IPS DF 19.7 (cell line): ENCODE data around the gene TXLNB.

Experiments used
- DNase-seq: peaks from one replicate; pipeline ENCODE4 v3.0.0-alpha.2; 2013; ENCODE audit warnings: low read depth, low spot score

The TXLNB gene

DNA sequence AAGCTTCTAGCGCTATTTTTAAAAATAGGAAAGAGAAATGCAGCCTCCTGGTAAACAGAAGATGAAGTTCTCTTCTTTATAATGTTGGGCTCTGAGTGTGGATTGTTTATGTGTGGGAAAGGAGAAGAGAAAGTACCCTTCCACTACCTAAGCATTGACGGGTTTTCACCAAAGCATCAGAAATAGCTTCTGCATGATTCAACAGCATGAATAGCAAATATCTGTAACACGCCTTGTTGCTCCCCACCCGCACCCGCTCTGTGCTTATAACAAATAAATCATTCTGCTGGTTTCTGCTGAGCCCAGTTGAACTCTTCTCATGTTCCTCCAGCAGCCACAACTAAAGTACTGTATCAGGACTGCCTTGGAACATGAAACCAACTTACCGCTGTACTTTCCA lies 20.7 kb downstream of the TXLNB start:
- DNase-seq: no peak

DNA sequence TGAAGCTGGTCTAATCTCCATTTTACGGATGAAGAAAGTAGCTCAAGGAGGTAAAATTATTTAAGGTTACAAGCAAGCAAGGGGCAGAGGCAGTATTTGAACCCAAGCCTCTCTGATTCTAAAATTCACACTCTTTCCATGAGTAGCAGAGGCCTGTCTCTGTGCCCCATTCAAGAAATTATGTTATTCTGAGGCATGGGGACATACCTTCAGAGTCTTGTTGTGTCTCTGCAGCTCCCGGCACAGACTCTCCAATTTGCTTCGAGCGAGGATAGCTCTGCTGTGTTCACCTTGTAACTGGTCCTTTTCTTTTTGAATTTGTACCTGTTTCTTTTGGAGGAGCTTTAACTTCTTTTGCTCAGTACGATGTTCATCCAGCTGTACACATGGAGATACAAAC lies 21.5 kb downstream of the TXLNB start:
- no peak for DNase-seq

DNA sequence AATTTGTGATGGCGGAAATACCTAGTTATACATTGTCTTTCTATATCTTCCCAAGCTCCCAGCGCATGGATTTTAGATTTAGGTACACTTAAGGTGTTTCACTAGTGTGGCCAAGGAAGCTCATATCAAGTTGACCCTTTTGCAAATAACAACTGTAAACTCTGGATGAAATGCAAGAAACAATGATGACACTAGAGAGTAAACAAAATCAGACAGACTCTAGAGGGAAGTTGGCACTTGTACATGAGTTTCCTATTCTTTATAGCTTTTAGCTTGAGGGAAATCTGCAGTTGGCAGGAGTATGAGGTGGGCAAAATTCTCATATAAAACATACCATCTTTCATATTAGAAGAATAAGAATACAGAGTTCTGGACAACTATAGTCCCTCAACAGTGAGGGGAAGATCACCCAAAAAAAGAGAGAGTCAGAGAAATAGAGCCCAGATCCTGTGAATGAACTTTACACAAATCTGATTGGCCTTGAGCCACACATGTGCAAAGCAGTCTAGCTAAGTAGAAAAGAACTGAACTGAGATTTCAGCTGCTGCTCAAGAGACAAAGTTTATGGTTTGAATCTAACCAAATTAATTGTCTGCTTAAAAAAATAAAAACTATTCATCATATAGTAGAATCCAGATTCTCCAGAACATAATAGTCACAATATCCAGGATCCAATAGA lies 26.1 kb downstream of the TXLNB start:
- no peak for DNase-seq

DNA sequence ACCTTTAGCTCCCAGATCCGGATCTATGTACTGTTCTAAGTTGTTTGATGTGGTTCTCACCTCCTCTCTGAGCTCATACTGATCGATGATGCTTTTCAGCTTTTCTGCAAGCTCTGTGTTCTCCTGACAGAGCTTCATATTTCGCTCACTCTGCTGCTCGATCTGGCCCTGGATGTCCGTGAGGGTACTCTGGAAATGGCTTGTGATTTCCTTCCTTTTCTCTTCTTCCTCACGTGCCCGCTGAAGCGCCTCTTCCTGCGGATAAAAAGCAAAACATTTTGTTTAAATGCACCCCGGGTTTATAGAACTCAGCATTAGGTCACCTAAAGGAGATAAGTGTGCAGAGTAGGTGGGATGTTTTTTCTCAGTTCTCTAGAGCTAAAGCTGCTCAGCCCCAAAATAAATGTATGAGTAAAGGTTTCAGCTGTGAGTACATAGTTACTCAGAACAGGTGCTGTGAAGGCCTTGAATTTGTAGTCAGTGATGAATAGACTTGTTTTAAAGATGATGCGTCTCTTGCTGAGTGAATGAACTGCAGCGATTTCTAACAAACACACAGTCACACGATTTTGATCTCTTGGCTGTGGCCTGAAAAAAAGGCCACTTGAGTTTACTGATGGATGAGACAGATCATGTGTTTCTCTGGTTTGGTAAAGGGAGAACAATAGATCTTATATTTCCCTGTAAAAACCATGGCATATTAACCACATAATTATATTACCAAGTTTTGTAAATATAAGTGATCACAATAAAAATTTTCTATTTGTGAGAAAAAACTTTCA lies 29.1 kb downstream of the TXLNB start:
- DNase-seq: no peak

DNA sequence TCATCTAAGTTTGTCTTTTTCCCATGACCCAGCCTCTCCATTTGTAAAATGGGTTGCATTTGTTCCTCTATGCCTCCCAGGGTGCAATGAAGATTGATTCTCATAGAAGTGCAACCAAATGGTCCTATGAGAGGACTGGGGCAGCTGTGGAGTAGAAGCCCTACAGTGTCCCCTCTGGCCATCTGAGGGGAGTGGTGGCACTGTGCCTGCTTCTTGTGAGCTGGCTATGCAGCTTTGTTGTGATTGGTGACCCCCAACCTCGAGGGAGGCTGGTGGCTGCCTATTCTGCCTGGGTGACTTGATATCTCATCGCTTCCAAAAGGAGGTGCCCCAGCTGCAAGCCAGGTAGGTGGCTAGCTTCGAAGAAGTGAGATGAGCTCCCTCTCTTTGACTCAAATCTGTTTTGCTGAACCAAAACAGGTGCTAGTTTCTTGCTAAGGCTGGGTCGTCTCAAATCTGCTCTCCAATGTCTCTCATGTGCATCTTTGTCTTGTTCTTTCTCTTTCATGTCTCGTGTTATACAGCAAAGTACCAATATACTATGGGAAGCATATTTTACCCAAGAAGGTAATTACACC lies 33.9 kb downstream of the TXLNB start:
- DNase-seq: no peak

- DNase-seq: no peak
Observed at GRCh38 chr6:139257291-139257690, 34.5 kb downstream of the TXLNB start.

GRCh38 chr6:139256087-139256486 lies 35.7 kb downstream of the TXLNB start:
- DNase-seq: no peak

DNA sequence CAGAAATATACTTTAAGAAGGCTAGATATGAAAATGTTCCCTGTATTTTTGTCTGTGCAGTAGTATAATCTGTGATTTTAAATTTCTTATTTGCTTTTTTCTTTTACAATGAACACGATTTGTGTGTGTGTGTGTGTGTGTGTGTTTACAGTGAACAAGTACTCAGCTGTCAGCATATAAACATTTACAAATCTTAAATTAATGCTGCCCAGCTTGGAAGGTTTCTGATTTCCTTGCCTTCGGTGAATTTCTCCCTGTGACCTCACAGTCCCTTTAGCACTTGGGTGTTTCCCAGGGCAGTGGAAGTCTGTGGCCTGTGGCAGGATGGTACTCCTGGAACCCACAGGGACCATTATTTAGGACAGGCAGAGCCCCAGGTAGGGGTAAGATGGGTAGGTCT lies 37.6 kb downstream of the TXLNB start:
- no peak for DNase-seq

DNA sequence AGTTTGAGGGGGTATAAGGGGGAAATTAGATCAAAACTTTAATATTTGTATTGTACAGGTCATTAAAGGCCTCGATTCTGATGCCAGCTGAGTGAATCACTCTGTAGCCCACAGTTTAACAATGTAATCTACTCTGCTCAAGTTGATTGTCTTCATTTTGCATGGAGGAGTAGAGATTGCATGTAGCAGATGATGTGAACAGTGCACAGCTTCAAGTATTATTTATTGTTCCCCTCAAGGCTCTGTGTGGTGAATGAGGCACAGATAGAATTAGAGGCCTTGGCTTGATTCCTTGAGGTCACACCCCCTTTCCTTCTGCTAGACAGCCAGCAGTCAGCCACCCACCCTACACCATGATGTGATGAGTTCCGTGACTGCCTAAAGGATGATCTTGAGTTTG lies 38.1 kb downstream of the TXLNB start:
- DNase-seq: no peak

DNA sequence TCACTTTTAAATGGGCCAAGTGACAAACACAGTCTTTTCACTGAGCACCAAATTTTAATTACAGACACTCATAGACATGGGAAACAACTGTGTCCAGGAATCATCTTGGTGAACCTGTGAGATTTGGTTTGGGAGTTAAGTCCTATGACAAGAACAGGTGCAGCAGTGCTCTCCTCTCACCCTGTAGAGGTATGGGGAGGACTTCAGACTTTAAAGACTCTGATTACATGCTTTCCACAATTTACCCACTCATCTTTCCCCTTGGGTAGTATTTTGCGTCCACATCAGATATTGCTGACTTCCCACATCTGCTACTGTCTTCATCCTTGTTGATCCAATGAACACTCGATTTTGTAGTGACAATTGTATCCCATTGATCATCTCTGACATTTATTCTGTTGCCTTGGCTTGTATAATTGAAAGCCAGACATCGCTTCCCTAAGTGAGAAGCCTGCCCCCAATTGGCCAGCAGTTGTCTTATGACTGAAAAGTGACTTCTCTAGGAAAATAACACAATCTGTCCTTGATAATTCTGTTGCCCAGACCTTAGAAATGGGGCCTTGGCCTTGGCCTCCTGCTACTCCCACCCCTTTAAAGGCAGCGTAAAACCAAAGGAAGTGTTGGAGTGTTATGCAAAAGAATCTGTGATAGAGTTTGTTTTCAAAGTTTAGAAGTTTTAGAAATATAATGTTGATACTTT lies 40.0 kb downstream of the TXLNB start:
- DNase-seq: no peak

- no peak for DNase-seq
Observed at GRCh38 chr6:139251045-139251690, 40.6 kb downstream of the TXLNB start.

DNA sequence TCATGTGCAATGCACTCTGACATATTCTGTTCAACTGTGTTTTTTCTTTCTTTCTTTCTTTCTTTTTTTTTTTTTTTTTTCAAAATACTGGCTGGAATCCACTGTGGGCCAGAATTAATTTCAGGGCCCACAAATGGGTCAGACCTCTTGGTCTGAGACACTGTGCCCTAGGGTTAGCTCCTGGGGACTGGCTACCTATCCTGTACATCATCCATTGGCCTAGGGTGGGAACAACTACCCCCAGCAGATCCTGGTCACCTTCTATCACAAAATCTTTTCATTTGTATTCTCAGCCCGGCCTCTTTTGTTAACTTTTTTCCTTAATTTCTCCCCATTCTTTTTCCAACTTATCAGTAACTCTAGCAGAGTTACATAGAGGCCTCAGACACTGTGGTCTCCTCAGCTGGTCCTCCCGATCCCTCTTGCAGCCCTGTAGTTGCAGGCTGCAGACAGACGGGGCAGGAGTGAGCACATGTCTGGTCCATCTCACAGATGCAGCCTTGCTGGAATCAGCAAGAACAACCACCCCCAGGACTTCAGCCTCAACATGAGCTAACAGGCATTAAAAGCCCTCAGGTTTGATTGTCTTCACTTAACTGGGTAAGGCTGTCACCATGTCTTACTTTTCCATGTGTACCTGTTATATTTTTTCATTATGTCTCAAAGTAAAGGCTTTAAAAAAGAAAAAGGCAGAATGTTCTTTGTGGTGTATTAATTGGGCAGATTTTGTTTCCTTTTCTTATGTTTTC lies 41.3 kb downstream of the TXLNB start:
- DNase-seq: peak; percentile 47

- DNase-seq: no peak
Observed at GRCh38 chr6:139249395-139249794, 42.4 kb downstream of the TXLNB start.

GRCh38 chr6:139248911-139249310 lies 42.9 kb downstream of the TXLNB start:
- DNase-seq: no peak

GRCh38 chr6:139247618-139248017 lies 44.2 kb downstream of the TXLNB start:
- DNase-seq: no peak

- DNase-seq: no peak
Observed at GRCh38 chr6:139243536-139243935, 48.3 kb downstream of the TXLNB start.

GRCh38 chr6:139242457-139243240 lies 49.1 kb downstream of the TXLNB start:
- DNase-seq: no peak

- no peak for DNase-seq
Observed at GRCh38 chr6:139240161-139241010, 51.4 kb downstream of the TXLNB start.

- no peak for DNase-seq
Observed at GRCh38 chr6:139239064-139239463, 52.7 kb downstream of the TXLNB start.
